HG02938 (cell line): ENCODE results near the gene STAT5A.
"Not testable (repeated sequence)": the region's sequence is repeated elsewhere in the genome, so short reads cannot be mapped to it uniquely, and the experiment has no call there.

Experiments used
- ATAC-seq: cut with Tn5 transposase; IDR thresholded peaks from one replicate; pipeline ENCODE4 v1.9.1; 2021; ENCODE audit warnings: mild to moderate bottlenecking, moderate library complexity; ENCODE audit not compliant: unreplicated experiment

Gene STAT5A

DNA sequence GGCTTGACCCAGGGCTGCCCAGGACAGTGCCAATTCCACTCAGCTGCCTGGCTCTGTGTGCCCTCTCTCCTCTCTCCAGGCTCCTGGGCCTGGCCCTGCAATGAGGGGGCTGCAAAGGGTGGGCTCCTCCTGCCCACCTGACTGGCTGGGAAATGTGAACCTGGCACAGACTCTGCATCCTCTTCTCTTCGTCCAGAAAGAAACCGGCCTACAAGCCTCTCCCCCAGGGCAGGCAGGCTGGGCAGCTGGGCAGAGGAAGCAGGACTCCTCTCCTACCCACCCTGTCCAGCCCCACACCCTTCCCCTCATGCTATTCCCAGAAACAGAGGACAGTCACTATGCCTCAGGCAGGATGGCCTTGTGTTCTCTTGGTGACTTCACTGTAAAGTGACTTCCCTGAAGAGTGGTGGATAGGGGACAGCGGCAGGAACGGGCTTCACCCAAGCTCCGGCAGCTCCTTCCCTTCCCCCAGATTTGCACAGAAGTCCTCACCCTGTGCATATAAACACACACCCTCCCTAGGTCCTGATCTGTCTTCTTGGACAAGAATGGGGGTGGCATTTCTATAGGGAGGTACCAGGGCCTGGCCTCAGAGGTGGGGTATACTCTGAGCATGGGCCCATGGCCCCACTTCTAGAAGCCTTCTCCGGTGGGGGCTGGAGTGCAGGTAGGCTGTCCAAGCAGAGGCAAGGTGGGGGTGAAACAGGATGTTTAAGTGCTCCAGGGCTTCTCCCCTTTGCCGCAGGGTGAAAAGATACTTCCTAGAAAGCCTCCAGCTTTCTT is 4.9 kb upstream of the STAT5A start:
- no peak for ATAC-seq

DNA sequence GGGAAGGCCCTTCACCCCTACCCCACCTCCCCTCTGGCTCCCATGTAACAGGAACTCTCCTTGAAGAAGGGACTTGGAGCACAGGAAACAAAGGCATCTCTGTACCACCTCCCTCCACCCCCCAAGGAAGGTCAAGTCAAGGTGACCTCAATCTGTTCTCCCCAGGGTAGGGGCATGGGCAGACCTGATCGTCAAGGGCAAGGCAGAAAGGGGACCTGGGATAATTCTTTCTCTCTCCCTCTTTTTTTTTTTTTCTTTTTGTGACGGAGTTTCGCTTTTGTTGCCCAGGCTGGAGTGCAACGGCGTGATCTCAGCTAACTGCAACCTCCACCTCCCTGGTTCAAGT is 4.3 kb upstream of the STAT5A start:
- no peak for ATAC-seq

DNA sequence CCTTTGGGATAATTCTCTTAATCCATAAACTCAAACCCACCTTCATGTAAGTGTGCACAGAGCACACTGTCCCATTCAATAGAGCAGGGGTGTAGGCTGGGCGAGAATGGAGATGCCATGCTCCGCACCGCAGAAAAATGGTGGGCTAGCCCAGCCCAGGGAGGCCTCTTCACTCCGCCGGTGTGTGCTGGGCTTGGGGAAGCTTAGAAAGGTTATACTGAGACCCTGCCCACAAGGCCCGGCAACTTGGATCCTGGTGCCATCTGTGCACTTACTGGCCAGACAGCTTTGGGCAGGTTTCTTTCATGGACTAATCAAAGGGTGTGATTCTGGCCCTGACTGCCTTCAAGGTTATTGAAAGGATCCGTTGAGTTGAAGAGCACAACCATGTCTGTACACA is 3.7 kb upstream of the STAT5A start:
- ATAC-seq, result no peak

DNA sequence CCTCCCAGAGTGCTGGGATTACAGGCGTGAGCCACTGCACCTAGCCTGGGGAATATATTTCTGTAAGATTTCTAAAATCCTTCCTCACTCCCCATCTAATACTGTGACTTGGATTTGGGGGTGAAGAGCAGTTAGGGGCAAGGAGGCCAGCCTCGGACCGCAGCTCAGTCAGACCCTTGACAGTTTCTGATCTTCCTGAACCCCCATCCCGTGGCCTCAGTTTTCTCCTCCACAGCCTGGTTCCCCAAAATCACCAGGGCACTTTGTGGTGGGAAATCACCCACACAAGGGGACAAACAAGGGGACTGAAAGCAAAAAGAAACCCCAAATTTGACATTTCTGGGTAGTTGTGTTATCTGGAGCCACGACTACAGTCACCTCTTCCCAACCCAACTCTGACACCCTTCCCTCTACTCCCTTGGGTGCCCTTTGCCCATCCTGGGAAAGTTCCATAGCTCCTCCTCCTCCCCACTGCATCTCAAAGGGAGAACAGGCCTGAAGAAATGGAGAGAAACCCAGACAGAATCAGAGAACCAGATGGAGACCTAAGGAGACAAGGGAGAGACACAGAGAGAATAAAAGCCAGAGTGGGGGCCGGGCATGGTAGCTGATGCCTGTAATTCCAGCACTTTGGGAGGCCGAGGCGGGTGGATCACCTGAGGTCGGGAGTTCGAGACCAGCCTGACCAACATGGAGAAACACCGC is 2.8 kb upstream of the STAT5A start:
- ATAC-seq, result no peak

DNA sequence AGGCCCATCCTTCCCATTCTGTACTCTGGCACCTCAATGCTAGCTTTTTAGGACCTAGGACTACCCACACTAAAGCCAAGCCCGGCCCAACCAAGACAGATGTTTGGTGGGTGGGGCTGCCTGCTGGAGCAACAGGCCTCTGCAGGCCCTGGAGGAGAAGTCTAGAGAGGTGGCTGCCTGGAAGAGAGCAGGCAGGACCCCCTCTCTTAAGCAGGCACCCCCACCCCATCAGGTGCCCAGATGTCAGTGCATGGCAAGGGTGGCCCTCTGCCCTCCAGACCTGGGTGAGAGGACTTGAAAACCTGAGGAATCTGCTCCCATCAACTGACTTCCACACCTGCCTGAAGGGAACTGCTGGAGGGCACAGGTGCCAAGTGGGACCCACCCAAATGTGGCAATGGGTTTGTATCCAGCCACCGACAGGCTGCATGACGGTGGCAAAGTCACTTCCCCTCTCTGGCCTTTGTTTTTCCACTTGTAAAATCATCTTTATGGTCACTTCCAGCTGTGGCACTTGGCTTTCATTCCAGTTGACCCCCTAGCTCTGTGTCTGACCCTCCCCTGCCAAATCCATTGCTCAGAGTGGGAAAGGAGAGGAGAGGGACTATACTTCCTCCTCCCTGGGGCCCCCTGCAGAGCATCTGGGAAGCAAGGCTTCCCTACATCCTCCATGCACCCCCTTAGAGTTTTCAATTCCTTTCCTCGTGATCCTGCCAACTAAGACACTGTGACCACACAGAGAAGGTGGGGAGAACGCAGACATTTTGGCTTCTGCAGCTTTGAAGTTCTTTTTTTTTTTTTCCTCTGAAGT is 1.7 kb upstream of the STAT5A start:
- no peak for ATAC-seq

DNA sequence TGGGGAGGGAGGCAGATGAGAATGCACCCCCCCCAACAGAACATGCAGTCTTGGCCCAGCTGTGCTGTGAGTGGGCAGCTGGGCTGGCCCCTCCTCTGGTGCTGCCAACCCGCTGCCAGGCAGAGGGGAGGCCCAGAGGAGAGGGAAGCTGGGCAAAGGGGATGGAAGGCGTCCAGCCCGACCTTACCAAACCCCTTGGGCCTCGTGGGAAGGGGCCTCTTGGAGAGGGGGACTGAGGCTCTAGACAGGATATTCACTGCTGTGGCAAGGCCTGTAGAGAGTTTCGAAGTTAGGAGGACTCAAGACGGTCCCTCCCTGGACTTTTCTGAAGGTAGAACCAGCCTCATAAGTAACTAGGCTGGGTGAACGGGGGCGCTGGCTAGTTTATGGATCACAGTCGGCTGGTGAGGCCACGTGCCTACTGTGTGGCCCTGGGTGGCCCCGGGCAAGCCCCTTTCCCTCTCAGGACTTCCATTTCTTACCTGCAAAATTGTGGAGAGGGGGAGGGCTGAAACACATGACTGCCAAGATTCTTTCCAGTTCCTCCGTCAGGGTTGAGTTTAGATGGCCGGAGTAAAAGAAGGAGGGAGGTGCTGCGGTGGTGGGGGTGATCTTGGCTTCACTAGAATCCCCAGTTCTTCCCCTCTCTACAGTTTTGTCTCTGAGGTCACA is 857 bp upstream of the STAT5A start:
- ATAC-seq, result peak; percentile 20

DNA sequence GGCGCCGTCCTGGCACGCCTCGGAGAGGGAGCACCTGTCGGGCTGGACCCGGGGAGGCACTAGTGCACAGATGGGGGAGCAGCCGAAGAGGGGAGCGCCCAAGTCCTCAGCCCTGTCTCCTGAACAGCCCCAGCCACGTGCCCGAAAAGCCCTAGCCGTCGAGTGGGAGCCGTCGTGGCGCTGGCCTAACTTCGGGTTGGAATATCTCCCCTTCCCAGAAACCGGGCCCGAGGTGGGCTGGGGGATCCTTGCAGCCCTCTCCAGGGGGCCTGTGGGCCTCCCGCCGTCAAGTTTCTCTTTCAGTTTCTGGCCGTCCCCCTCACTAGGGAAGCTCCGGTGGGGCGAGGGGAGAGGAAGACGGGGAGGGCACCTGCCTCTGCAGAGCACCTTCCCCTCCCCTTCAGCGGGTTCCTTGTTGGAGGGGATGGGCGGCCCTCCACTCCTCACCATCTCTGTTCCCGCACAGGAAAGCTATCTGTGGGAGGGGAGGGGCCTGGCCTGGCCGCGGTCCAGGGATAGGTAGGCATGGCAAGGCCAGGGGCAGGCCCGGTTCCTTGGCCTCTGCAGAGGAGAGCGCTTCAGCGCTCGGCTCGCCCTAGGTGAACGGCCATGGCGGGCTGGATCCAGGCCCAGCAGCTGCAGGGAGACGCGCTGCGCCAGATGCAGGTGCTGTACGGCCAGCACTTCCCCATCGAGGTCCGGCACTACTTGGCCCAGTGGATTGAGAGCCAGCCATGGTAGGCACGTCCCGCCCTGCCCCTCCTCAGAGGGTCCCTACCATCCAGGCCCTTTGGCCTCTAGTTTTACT is 709 bp downstream of the STAT5A start:
- ATAC-seq, result peak; percentile 3

DNA sequence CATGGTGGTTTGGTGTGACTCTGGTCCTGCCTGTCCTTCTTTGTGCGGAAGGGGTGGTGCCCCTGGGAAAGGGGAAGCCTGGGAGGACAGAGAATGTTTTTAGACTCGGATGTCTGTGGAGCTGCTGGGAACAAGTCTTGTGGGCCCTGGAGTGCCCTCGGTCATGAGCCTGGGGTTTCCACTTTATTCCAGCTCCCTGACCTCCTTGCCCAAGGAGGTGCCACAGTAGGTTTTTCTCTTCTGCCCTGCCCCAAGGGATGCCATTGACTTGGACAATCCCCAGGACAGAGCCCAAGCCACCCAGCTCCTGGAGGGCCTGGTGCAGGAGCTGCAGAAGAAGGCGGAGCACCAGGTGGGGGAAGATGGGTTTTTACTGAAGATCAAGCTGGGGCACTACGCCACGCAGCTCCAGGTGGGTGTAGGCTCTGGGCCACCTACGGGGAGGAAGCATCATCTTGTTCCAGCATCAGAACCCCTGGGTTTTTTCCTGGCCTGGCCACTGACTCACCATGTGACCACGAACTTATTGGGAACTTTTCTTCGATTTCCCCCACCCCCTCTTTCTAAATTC is 1.4 kb downstream of the STAT5A start:
- no peak for ATAC-seq

DNA sequence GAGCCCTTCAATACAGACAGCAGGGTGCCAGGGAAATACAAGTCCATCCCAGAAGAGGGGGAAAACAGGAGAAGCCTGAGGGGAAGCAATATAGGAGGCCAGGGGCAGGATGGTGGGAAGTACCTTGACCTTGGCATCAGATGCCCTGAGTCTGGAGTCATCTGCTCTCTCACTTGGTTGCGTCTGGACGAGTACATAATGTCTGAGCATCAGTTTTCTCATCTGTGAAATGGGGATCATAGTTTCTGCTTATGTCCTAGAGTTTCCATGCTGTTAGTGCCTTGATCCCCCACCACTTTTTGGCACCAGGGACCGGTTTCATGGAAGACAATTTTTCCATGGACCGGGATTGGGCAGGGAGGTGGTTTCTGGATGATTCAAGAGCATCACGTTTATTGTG is 2.3 kb downstream of the STAT5A start:
- no peak for ATAC-seq

DNA sequence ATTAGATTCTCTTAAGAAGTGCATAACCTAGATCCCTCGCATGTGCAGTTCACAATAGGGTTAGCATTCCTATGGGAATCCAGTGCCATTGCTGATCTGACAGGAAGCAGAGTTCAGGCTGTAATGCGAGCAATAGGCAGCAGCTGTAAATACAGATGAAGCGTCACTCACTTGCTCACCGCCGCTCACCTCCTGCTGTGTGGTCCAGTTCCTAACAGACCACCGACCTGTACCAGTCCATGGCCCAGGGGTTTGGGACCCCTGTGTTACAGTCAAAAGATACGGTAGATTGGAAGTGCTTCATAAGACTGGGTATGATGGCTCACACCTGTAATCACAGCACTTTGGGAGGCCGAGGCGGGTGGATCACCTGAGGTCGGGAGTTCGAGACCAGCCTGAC is 2.8 kb downstream of the STAT5A start:
- ATAC-seq, result no peak

DNA sequence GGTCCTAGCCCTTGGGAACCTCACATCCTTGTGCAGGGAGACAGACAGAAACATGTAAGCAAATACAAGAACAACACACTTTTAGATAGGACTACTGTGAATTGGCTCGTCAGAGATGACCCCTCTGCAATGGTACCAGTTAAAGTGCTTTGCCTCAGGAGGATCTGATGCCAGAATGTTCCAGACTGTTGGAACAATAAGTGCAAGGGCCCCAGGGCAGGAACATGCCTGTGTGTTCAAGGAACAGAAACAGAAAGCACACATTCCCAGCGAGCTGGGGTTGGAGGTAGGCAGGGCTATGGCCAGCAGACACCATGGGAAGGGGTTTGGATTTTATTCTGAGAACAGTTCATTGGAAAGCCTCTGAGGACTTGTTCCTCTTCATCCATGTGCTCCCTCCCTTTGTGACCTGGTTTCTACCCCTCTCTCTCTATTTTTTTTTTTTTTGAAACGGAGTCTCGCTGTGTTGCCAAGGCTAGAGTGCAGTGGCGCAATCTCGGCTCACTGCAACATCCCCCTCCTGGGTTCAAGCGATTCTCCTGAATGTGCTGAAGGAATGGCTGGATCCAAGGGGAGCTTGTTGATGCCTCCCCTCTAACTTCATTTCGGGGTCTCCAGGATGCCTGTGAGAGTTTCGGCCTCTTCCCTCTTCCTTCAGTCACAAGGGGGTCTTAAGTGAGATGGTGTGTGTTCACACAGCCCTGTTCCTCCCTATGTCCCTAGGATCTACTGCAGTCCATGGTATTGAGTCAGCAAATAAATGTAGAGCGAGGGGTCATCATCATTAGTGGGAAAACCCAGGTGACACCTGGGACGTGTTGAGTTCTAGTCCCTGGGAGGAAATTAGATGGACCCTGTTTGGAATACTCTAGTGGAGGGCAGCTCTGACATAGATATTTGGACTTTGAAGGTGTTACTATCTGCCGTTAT is 6.4 kb downstream of the STAT5A start:
- no peak for ATAC-seq

DNA sequence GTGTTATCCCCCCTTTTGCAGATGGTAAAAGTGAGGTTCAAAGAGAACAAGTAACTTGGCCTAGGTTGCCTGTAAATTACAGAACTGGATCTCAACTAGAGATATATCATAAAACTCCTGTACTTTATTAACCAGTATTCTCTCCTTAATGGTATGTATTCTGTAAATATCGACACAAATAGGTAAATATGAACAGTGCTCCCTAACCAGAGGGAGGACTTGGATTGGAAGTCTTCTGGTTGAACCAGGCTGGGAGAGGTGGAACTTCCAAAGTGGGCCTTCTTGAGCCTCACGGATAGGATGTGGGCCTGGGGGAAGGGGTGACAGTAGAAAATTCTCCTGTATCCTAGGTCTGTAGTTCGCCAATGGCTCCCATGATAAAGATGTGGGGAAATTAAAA is 7.7 kb downstream of the STAT5A start:
- no peak for ATAC-seq

DNA sequence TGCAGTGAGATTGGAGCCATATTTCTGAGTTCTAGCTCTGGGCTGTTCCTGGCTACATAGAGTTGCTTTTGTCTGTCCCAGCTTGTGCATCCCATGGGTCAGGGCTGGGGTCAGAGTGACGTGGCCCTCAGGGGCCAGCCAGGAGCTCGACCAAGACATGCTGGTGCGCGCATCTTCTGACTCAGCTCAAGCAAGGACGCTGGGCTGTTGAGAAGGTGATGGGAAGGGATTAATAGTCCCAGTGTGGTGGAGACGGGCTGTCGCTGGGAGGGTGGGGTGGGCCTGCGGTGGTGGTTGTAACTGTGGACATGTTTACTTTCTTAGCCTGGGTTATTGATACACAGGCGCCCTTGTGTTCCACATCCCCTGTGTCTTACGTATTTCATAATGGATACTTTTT is 9.5 kb downstream of the STAT5A start:
- ATAC-seq, result not testable (repeated sequence)

DNA sequence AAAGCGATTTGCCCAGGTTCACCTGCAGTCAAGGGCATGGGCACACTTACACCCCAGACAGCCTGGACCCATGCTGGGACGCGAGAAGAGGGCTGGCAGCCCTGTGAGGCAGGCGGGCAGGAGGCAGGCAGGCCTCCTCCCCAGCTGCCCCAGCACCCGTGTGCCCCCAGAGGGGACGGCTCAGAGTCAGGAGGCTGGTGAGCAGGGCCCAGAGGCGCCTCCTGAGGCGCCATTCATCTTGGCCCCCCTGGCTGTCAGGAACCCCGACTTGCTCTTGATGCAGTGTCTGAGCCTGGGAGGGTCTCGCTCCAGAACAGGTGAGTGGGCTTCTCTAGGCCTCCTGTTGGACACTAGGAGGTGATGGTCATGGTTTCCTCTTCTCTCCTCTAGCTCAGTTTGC is 11.1 kb downstream of the STAT5A start:
- ATAC-seq, result not testable (repeated sequence)

DNA sequence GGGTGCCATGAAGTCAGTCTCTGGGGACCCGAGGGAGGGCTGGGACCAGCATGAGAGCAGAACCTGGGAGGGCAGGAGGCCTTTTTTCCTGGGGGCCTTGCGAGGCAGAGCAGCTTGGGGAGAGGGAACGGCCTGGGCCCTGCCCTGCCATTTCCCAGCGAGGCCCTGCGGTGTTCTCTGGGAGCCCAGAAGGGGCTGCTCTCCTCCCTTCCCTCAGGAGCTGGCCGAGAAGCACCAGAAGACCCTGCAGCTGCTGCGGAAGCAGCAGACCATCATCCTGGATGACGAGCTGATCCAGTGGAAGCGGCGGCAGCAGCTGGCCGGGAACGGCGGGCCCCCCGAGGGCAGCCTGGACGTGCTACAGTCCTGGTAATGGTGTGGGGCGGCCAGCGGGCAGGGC is 11.6 kb downstream of the STAT5A start:
- not testable (repeated sequence) for ATAC-seq

DNA sequence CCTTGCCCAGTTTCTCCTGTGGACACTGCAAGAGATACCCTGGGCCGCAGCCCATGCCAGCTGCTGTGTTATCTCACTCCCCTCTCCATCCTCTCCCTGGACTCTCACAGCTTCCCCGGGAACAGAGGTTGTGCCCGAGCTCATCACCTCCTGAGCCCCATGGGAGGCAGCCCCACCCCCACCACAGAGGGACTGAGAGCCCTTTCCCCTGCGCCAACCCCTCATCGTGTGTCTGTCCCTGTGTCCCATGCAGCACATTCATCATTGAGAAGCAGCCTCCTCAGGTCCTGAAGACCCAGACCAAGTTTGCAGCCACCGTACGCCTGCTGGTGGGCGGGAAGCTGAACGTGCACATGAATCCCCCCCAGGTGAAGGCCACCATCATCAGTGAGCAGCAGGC is 12.7 kb downstream of the STAT5A start:
- no peak for ATAC-seq

DNA sequence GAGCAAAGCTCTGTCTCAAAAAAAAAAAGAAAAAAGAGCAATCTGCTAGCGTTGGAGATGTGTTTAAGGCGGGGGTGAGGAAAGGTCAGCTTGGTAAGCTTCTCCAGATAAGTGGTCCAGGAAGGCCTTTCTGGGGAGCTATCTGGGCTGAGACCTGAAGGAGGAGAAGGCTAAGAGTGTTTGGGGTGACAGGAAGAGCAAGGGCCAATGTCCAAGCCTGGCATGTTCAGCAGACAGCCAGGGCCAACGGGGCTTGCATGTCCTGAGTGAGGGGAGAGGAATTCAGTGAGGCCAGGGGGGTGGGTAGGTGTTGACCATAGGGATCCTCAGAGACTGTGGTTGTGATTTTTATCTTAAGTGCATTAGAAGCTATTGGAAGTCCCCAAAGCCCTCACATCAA is 15.4 kb downstream of the STAT5A start:
- no peak for ATAC-seq

DNA sequence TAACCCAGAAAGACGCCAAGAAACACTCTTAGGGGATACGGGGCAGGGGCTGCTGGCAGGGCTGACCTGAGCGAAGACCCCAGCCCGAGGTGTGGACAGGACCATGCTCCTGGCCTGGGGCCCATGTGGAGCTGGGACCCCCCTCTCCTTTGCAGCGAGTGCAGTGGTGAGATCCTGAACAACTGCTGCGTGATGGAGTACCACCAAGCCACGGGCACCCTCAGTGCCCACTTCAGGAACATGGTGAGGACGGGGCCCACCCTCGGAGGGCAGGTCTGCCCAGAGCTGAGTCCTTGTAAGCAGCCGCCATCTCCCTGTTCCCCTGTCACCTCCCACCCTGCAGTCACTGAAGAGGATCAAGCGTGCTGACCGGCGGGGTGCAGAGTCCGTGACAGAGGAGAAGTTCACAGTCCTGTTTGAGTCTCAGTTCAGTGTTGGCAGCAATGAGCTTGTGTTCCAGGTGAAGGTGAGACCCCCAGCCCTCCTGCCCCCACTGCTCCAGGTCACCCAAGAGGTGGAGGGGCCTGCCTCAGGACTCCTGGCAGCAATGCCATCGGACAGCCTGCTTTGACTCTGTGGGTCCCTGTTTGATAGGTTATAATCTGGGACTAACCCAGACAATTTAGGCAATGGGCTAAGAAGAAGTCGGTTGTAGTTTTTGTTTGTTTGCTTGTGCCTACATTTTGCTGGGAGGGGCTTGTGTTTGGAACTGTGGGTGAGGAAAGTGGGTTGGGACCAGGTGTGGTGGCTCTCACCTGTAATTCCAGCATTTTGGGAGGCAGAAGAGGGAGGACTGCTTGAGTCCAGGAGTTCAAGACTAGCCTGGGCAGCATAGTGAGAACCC is 16.1 kb downstream of the STAT5A start:
- no peak for ATAC-seq
